NCI-H1417 (cell line): ENCODE data around the gene CTDSPL.

ENCODE experiments used
- DNase-seq, 3 experiments: peaks; one replicate each; lab custom pipeline; 2025; lab: John Stamatoyannopoulos, UW

The CTDSPL gene

DNA sequence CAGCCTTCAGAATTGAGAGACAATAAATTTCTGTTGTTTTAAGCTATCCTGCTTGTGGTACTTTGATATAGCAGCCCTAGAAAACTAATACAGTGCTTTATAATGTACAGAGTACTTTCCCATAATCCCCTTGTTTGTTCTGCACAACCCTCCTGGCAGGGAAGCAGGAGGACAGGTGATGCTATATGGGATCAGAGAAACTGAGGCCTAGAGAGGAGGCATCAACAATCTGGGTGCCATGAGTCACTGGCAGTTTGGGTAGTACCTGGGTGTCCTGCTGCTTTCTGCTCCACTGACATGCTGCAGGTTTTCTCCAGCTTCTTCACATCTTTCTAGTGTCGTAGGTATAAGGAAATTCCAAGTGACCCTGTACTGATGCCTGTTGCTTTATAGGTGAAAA, 55.0 kb downstream of the CTDSPL start:
- no peak for DNase-seq

DNA sequence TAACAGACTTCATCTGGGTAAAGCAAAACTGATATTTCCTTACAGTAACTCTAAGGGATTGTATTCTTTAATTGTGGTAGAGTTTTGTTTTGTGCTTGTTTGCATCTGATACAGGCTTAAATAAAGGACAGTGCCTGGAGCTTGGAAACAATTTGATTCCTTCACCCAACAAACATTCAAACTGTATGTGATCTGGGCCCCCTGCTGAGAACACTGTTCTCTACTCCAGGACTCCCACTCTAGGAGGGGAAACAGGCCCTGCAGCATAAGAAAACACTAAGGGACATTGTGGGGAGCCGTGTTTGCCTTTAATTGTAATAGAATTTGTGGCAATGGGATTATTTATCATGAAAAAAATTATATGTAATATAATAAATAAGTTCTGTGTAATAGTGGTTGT, 56.9 kb downstream of the CTDSPL start:
- peak in 1 of 3 experiments; percentile 10 for DNase-seq

- no peak for DNase-seq
Measured at GRCh38 chr3:37920156-37920699, 58.5 kb downstream of the CTDSPL start.

DNA sequence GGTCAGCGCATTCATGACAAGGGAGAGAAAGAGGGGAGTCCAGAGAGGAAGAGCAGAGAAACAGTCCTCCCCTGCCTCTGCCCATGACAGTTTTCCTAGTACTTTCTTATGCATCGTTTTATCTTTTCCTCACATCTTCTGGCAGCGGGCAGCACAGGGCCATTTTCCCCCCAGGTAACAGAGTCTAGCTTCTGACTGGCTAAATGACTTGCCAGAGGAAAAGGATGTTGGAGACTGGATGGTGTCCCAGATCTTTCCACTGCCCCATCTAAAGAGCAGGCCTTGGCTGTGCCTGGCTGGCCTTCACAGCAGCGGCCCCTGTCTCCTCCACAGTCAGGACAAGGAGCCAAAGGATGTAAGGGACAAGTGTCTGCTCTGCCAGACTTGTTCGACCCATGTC, 59.3 kb downstream of the CTDSPL start:
- DNase-seq = no peak

DNA sequence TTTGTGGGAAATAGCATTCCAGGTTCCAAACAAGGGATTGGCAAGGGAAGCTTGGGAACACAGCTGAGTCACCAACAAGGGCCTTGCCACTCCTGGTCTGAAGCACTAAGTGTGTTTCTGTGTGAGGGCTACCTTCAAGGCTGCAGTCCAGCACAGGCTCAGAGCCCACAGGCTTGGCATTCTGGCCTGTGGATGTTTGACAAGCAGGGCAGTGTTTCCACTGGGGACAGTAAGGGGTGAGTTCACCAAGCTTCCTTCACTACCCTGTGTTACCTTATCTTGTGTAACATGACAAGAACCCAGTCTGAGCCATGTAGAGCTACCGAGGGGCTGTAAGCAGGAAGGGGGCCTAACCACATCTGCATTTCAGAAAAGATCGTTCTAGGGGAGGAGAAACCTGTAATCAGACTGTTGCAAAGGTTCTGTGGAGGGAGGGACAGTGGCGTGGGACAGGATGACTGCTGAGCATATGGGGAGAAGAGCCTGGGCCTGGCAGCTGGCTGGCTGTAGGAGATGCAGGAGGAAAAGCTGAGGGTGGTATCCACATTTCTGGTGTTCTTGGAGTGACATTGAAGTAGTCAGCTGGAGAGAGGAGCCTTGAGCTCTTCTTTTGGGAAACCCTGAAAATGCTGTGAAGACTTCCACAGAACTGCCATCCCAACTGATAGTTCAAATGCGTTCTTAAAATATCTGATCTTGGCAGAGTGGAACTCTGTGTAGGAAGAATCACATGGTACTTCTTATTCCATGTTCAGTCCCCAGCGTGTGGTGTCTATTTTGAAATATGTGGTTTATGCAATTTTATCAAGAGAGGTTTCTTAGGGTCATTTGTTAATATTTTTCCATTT, 61.3 kb downstream of the CTDSPL start:
- no peak for DNase-seq

- no peak for DNase-seq
Measured at GRCh38 chr3:37923569-37924040, 61.9 kb downstream of the CTDSPL start.

- DNase-seq = no peak
Measured at GRCh38 chr3:37924453-37924852, 62.8 kb downstream of the CTDSPL start.

DNA sequence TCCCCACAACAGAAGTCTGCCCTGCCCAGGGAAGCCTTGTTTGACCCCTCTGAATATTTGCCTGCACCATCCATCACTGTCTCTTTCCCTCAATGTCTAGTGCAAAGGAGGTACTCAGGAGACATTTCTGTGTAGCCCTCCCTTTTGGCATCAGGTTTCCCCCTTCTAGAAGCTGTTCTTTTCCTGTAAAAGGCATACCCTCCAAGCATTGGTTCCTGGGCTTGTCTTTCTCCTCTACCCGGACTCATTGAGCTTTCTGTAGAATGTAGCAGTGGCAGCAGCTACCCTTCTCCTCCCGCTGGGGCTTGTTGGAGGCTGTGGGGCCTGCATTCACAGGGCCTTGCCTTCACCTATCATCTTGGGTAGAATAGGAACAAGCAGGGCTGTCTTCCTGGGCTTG, 63.5 kb downstream of the CTDSPL start:
- DNase-seq = no peak

GRCh38 chr3:37926611-37927010, 64.9 kb downstream of the CTDSPL start:
- DNase-seq = no peak

- no peak for DNase-seq
Measured at GRCh38 chr3:37930495-37930894, 68.8 kb downstream of the CTDSPL start.

- no peak for DNase-seq
Measured at GRCh38 chr3:37932505-37932904, 70.8 kb downstream of the CTDSPL start.

DNA sequence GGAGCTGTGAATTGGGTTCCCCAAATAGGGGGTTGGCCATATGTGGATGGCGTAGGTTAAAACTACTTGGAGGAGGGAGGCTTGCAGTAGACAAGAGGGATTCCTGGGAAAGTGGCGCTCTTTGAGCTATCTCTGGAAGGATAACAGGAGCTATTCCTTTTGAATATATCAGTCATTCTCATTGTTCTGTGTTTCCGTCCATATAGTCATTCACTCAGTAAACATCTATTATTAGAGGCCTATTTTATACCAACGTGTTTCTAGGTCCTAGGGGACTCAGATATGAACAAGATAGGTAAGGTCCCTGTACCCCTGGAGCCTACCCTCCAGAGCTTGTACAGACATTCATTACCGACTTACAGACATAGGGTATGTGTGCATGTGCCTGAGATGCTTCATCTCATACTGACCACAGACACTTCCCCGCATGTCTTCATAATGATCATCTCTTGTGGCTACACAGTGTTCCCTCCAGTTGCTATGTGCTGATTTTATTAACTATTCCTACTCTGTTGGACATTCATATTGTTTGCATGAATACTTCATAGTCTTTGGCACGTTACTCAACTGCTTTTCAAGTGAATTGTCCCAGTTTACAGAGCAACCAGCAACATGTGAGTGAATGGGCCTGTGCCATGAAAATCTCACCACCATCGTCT, 73.1 kb downstream of the CTDSPL start:
- no peak for DNase-seq

GRCh38 chr3:37935290-37935668, 73.6 kb downstream of the CTDSPL start:
- no peak for DNase-seq

- no peak for DNase-seq
Measured at GRCh38 chr3:37935756-37936666, 74.3 kb downstream of the CTDSPL start.

DNA sequence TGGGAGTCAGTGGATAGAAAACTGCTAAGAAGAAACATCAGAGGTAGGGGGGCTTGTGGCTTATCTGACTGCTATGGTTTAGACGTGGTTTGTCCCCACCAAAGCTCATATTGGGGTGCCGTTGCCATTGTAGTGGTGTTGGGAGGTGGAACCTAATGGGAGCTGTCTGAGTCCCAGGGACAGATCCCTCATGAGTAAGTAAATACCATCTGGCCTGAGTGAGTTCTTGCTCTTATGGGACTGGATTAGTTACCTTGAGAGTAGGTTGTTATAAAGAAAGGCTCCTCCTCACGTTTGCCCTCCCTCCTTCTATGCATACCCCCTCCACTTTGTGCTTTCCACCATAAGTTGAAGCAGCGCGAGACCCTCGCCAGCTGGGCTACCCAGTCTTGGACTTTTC, 75.5 kb downstream of the CTDSPL start:
- no peak for DNase-seq

DNA sequence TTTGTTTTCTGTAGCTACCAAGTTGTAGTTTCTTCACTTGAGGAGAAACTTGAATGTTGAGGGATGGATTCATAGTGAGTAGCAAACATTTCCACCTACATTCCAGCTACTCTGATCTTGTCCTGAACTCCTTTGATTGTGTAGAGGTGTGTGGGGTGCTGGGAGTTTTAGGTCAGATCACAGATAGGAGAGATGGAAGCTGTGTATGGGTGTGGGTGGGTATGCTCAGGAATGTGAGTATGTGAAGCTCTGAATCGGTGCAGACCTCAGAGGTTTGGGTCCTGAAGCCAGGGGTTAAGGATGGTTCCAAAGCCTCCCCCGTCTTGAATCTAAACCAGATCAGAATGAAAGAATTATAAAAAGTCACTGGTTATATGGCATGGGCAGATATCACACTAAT, 76.3 kb downstream of the CTDSPL start:
- DNase-seq = no peak

DNA sequence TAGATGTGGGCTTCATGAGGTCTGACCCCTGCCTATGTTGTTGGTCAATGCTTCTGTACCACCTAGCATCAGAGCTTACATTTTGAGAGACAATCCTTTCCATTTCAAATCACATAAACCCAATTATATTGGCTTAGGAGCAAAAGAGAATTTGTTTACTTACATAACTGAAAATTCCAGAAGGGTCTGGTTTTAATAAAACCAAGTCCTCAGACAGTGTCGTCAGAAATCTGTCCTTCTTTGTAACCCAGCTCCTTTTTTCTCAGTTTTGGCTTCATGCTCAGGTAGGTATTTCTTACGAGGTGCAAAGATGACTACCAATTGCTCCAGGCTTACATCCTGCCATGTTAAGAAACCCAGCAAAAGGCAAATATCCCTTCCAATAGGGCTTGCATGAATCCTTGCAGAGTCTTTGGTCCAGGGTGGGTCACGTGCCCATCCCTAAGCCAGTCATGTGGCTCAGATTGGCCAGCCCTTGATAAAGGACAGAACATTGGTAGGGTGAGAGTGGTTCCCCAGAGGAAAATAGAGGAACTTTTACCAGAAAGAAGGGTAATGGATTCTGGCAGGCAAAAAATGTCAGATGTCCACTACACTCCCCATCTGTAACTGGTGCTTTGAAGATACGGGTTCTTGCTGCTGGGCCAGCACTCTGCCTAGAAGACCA, 78.7 kb downstream of the CTDSPL start:
- DNase-seq = no peak

GRCh38 chr3:37941608-37942508, 80.2 kb downstream of the CTDSPL start:
- no peak for DNase-seq

DNA sequence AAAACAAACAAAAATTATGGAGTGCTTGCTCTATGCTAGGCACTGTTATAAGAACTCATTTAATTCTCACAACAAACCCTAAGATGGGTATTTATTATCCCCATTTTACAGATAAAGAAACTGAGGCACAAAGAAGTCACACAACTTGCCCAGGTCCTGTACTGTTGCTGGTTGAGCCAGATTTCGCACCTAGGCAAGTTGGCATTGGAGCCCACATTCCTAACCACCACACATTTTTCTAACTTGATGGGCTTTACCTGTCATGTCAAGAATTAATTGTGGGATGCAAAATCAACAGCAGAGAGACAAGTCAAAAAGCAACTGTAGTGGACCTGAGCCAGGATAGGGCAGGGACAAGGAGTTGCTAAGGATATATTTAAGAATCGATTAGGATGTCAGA, 81.0 kb downstream of the CTDSPL start:
- no peak for DNase-seq

GRCh38 chr3:37943126-37943525, 81.4 kb downstream of the CTDSPL start:
- no peak for DNase-seq
